ENCODE measurements around the gene POLR1A.

The POLR1A gene

DNA sequence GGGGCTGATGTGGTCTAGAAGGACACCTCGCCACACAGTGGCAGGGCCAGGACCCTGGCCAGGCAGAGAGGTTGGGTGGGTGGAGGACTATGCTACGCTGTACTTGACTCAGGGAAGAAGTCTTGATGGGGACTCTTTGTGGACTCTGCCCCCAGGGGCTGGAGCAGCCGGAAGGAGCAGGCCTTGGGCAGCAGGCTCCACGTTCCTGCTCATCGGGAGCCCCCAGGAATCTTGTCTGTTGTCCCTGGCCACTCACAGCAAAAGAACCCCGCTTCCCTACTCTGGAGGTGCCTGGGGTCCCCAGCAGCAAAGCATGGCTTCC is 79.0 kb downstream of the POLR1A start:
- peaks cover 84% of the 10 kb centered on the region for H3K36me3 ChIP-seq

DNA sequence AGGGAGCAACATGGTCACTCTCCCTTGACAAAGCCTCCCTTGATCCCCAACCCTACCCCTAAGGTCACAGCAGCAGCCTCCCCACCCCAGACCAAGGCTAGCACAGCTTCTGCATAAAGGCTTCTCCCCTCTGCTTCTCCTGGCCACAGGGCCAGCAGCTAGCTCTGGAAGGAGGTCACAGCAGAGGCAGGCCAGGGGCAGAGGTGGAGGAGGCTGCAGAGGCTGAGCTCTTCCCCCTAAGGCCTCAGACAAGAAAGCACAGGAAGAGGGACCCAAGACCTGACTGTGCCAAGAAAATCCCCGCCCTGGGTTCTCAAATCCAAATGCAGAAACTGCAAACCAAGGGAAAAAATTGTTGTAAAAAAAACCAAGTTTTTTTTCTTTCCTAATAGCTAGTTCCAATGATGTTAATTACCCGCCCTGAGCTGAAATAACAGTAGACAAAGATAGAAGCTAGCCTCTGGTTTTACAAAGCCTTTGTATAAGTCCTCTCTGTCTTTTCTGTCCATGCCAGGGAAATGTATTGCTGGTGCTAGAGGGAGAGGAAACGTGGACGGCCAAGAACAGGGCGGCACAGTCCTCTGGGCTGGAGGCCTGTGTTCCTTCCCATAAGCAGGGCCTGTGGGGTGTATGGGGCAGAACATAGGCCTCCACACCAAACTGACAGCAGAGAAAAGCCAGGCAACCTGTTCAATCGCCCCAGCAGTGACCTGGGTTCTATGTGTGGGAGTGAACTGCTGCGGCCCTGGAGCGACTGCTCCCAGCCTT is 79.5 kb downstream of the POLR1A start:
- H3K36me3 ChIP-seq: peaks cover 84% of the 10 kb centered on the region
- no peaks in the 10 kb centered on the region for H4K20me1 ChIP-seq

More for the DNA sequence above, 79.0 kb downstream of the POLR1A start:
- Histone ChIP-seq H3K4me3 (no peak overlapping the region), H3K9me3 (no peaks in the 10 kb centered on the region), H4K20me1 (no peaks in the 10 kb centered on the region), H3K4me2 (no peak overlapping the region), H3K27me3 (no peaks in the 10 kb centered on the region), H3K27ac (peak overlapping the region; percentile 7; the same call in 1 of the 2 replicates), H3K9ac (no peak overlapping the region), H3K4me1 (peaks cover 25% of the 10 kb centered on the region)
- no peak for TF ChIP-seq Cebpa-rat (IDR thresholded peaks at IDR 0.05)

GRCh38 chr2:86025229-86025820 is 80.4 kb downstream of the POLR1A start:
- Histone ChIP-seq H3K27ac (0 out of 2 replicates have a peak overlapping the region, but pooled peaks have one; percentile 7), H3K4me2 (no peak overlapping the region), H4K20me1 (no peaks in the 10 kb centered on the region), H3K4me1 (peaks cover 25% of the 10 kb centered on the region), H3K36me3 (peaks cover 76% of the 10 kb centered on the region), H3K9ac (no peak overlapping the region), H3K4me3 (no peak overlapping the region), H3K9me3 (no peaks in the 10 kb centered on the region), H3K27me3 (no peaks in the 10 kb centered on the region)
- TF ChIP-seq Cebpa-rat (IDR thresholded peaks at IDR 0.05): no peak

More for the DNA sequence above, 79.5 kb downstream of the POLR1A start:
- Histone ChIP-seq H3K27me3 (no peaks in the 10 kb centered on the region), H3K4me2 (no peak overlapping the region), H3K4me1 (peaks cover 25% of the 10 kb centered on the region), H3K9ac (no peak overlapping the region), H3K4me3 (no peak overlapping the region), H3K9me3 (no peaks in the 10 kb centered on the region), H3K27ac (peak overlapping the region; percentile 7; the same call in 1 of the 2 replicates)
- TF ChIP-seq Cebpa-rat (IDR thresholded peaks at IDR 0.05): no peak

DNA sequence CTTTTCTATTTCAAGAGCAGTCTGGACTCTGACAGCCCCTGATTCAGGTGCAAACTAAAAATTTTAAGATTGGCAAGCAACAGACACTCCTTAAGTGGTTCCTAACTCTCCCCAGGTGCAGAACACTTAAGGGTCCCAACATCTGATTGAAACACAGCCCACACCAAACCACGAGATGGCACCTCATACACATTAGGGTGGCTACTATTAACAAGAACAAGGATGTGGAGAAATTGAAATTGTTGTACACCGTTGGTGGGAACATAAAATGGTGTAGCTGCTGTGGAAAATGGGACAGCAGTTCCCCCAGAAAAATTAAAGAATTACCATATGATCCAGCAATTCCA is 82.3 kb downstream of the POLR1A start:
- peaks cover 56% of the 10 kb centered on the region for H3K36me3 ChIP-seq
- no peaks in the 10 kb centered on the region for H3K27me3 ChIP-seq
- no peak overlapping the region for H3K9ac ChIP-seq
- H3K9me3 ChIP-seq: no peaks in the 10 kb centered on the region
- H3K4me2 ChIP-seq: no peak overlapping the region
- no peak overlapping the region for H3K27ac ChIP-seq
- no peaks in the 10 kb centered on the region for H4K20me1 ChIP-seq
- peaks cover 14% of the 10 kb centered on the region for H3K4me1 ChIP-seq
- no peak overlapping the region for H3K4me3 ChIP-seq
- no peak for TF ChIP-seq Cebpa-rat (IDR thresholded peaks at IDR 0.05)

GRCh38 chr2:86022661-86023365 is 82.9 kb downstream of the POLR1A start:
- Histone ChIP-seq H3K4me2 (no peak overlapping the region), H4K20me1 (no peaks in the 10 kb centered on the region), H3K9me3 (no peaks in the 10 kb centered on the region), H3K36me3 (peaks cover 50% of the 10 kb centered on the region), H3K4me1 (peaks cover 14% of the 10 kb centered on the region), H3K9ac (no peak overlapping the region), H3K27ac (no peak overlapping the region), H3K4me3 (no peak overlapping the region), H3K27me3 (no peaks in the 10 kb centered on the region)
- no peak for TF ChIP-seq Cebpa-rat (IDR thresholded peaks at IDR 0.05)

DNA sequence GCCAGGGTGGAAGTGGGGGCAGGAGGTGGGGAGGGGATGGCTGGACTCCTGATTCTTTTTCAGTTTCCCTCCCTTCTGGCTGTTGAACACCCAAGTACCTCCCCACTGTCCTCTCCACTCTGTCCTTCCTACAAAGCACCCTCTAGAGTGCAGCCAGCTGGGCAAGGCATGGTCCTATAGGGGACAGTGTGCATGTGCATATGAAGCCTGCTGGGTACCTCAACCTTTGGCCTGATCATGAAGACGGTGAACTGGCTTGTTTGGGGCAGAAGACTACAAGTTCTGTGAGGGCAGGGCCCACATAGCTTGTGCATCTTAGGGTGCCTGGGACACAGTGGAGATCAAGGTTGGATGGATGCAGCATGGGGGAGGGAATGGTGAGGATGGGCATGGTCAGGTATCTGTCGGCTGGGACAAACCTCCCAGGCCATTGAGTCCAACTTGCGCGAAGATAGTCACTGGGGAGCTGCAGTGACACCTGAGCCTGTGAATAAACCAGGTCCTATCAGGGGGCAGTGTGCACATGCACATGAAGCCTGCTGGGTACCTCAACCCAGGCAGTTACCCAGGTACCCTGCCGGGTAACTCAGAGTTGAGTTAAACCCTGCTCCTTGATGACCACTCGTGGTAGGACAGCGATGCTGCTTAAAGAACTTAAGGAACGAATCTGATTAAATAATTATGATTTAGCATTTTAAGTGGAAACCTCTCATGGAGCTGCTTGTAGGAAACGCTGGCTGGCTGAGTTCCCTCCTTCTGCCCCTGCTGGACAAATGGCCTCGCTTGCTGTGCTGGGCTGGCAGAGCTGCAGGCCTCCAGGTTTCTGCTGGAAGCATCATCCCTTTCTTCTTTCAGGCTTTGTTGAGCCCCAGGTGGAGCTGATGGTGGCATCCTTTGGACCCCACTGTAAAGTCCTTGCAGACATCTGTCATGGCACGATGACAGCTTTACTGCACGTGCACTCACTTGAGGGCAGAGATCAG is 84.0 kb downstream of the POLR1A start:
- Histone ChIP-seq H4K20me1 (no peaks in the 10 kb centered on the region), H3K36me3 (peaks cover 39% of the 10 kb centered on the region), H3K4me2 (no peak overlapping the region), H3K27me3 (no peaks in the 10 kb centered on the region), H3K27ac (no peak overlapping the region), H3K4me3 (no peak overlapping the region), H3K9me3 (no peaks in the 10 kb centered on the region), H3K9ac (no peak overlapping the region), H3K4me1 (peaks cover 16% of the 10 kb centered on the region; the same call in 1 of the 2 replicates)
- no peak for TF ChIP-seq Cebpa-rat (IDR thresholded peaks at IDR 0.05)

GRCh38 chr2:86020984-86021383 is 84.7 kb downstream of the POLR1A start:
- no peaks in the 10 kb centered on the region for H4K20me1 ChIP-seq
- H3K27ac ChIP-seq: no peak overlapping the region
- H3K9me3 ChIP-seq: no peaks in the 10 kb centered on the region
- peaks cover 17% of the 10 kb centered on the region; the same call in 1 of the 2 replicates for H3K4me1 ChIP-seq
- no peak overlapping the region for H3K4me2 ChIP-seq
- H3K4me3 ChIP-seq: no peak overlapping the region
- no peak for TF ChIP-seq Cebpa-rat (IDR thresholded peaks at IDR 0.05)
- H3K9ac ChIP-seq: no peak overlapping the region
- H3K27me3 ChIP-seq: no peaks in the 10 kb centered on the region
- H3K36me3 ChIP-seq: peaks cover 32% of the 10 kb centered on the region

DNA sequence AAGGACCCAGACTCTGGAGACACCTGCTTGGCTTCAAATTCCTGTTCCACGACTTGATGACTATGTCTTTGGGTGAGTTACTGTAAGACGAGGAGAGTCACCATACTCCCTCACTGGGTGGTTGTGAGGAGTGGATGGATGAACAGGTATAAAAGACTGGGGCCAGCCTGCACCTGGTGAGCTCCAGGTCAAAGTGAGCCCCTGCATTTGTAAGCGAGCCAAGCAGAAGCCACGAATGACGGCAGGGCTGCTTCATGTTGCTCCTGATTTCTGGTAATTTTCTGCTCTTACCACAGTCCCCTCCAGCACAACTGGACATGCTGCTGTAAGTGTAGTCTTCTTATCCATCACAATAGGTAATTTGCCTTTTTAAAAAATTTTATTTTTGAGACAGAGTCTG is 86.6 kb downstream of the POLR1A start:
- Histone ChIP-seq H3K9ac (no peak overlapping the region), H3K4me2 (no peak overlapping the region), H3K9me3 (peaks cover 13% of the 10 kb centered on the region), H3K36me3 (peaks cover 14% of the 10 kb centered on the region), H3K27me3 (no peaks in the 10 kb centered on the region), H3K27ac (no peak overlapping the region), H4K20me1 (no peaks in the 10 kb centered on the region), H3K4me1 (peaks cover 17% of the 10 kb centered on the region; the same call in 1 of the 2 replicates), H3K4me3 (no peak overlapping the region)
- TF ChIP-seq Cebpa-rat (IDR thresholded peaks at IDR 0.05): no peak
